ENCODE data around the gene EMC8.

EMC8 gene

GRCh38 chr16:85781695-85782370, 17.5 kb downstream of the EMC8 start:
- DNase-seq = no peak

- no peak for DNase-seq
These were observed 18.2 kb downstream of the EMC8 start for GRCh38 chr16:85781156-85781555.

GRCh38 chr16:85780281-85780680, 19.1 kb downstream of the EMC8 start:
- DNase-seq = no peak

GRCh38 chr16:85778873-85779272, 20.5 kb downstream of the EMC8 start:
- DNase-seq = no peak

GRCh38 chr16:85777583-85778310, 21.6 kb downstream of the EMC8 start:
- no peak for DNase-seq

- no peak for DNase-seq
These were observed 24.5 kb downstream of the EMC8 start for GRCh38 chr16:85774811-85775210.

GRCh38 chr16:85774136-85774535, 25.2 kb downstream of the EMC8 start:
- DNase-seq = no peak

GRCh38 chr16:85773044-85773443, 26.3 kb downstream of the EMC8 start:
- DNase-seq = no peak

- no peak for DNase-seq
These were observed 28.6 kb downstream of the EMC8 start for GRCh38 chr16:85770741-85771140.

- DNase-seq = no peak
These were observed 31.1 kb downstream of the EMC8 start for GRCh38 chr16:85768199-85768598.

- no peak for DNase-seq
These were observed 31.8 kb downstream of the EMC8 start for GRCh38 chr16:85767531-85767930.

GRCh38 chr16:85765767-85766166, 33.6 kb downstream of the EMC8 start:
- no peak for DNase-seq

GRCh38 chr16:85765211-85765610, 34.1 kb downstream of the EMC8 start:
- DNase-seq = no peak

GRCh38 chr16:85763616-85764015, 35.7 kb downstream of the EMC8 start:
- DNase-seq = no peak

GRCh38 chr16:85762970-85763369, 36.4 kb downstream of the EMC8 start:
- no peak for DNase-seq

GRCh38 chr16:85761861-85762260, 37.5 kb downstream of the EMC8 start:
- no peak for DNase-seq

- peak; percentile 17 for DNase-seq
These were observed 39.5 kb downstream of the EMC8 start for GRCh38 chr16:85759631-85760419.

- DNase-seq = no peak
These were observed 40.2 kb downstream of the EMC8 start for GRCh38 chr16:85759136-85759535.

- no peak for DNase-seq
These were observed 42.0 kb downstream of the EMC8 start for GRCh38 chr16:85757341-85757822.

GRCh38 chr16:85755929-85756768, 43.2 kb downstream of the EMC8 start:
- no peak for DNase-seq

- DNase-seq = no peak
These were observed 44.9 kb downstream of the EMC8 start for GRCh38 chr16:85754413-85754812.

GRCh38 chr16:85753976-85754375, 45.4 kb downstream of the EMC8 start:
- no peak for DNase-seq

GRCh38 chr16:85753559-85753958, 45.8 kb downstream of the EMC8 start:
- DNase-seq = no peak
